Measurements from ENCODE around the gene PANX3. TPM values are rescaled to one million over a fixed set of nuclear protein-coding genes. Genes with fewer than 3 reads are reported as not detected.

Gene PANX3
- total RNA-seq, 1 donor from 2014 or later: not detected

- no peak overlapping the region for H3K4me3 ChIP-seq (ENCODE audit: low read depth, low read length)
- no peak for TF ChIP-seq CTCF (conservative IDR thresholded peaks at IDR 0.05; ENCODE audit: low read depth, low read length)
- DNase-seq (ENCODE audit: low read depth): no peak
Observed at GRCh38 chr11:124667601-124668000, 56.4 kb downstream of the PANX3 start.

- H3K4me3 ChIP-seq (ENCODE audit: low read depth, low read length): no peak overlapping the region
- DNase-seq (ENCODE audit: low read depth): no peak
Observed at GRCh38 chr11:124669193-124669592, 58.0 kb downstream of the PANX3 start.

More at GRCh38 chr11:124669193-124669592, 58.0 kb downstream of the PANX3 start:
- TF ChIP-seq CTCF (conservative IDR thresholded peaks at IDR 0.05; ENCODE audit: low read depth, low read length): peak; percentile 56

Other genes with a start within 250 kb of the PANX3 start
- gene OR8B2, start 226.9 kb upstream of the PANX3 start, total RNA-seq: not detected in 2 replicates
- not detected in 2 replicates for gene OR8B3, start 212.4 kb upstream of the PANX3 start, total RNA-seq
- not detected in 2 replicates for gene OR8B4, start 186.6 kb upstream of the PANX3 start, total RNA-seq
- not detected in 2 replicates for gene OR8B8, start 165.7 kb upstream of the PANX3 start, total RNA-seq
- gene OR8B12, start 67.8 kb upstream of the PANX3 start, total RNA-seq: not detected in 2 replicates
- not detected in 2 replicates for gene OR8A1, start 41.4 kb upstream of the PANX3 start, total RNA-seq
- gene TBRG1, start 11.4 kb downstream of the PANX3 start, total RNA-seq: 12.6 and 25.3 TPM in 2 replicates
- 3.5 and 8.2 TPM in 2 replicates for gene SIAE, start 62.3 kb downstream of the PANX3 start, total RNA-seq
- gene SPA17, start 62.5 kb downstream of the PANX3 start, total RNA-seq: 21.2 and 28.1 TPM in 2 replicates
- gene NRGN, start 128.5 kb downstream of the PANX3 start, total RNA-seq: 2.7 and 5.8 TPM in 2 replicates
- gene VSIG2, start 140.8 kb downstream of the PANX3 start, total RNA-seq: 0.29 and 0.40 TPM in 2 replicates
- 1.8 and 9.9 TPM in 2 replicates for gene ESAM, start 150.9 kb downstream of the PANX3 start, total RNA-seq
- 7.2 and 8.5 TPM in 2 replicates for gene MSANTD2, start 189.0 kb downstream of the PANX3 start, total RNA-seq

All from epithelial cell of proximal tubule (primary cell).